HUES6 (cell line): ENCODE measurements around the gene ATXN7.
A peak's percentile ranks its signal among the peaks of the same experiment; 100 is the strongest.

Experiments used
- H3K27ac ChIP-seq: 2 replicates; pipeline ENCODE4 v1.7.0; 2013; ENCODE audit warnings: low read depth, mild to moderate bottlenecking, low read length, inconsistent platforms
- H3K27me3 ChIP-seq: 2 replicates; pipeline ENCODE4 v1.6.1; 2013; ENCODE audit warnings: low read length; ENCODE audit not compliant: control insufficient read depth, insufficient read depth
- H3K36me3 ChIP-seq: 2 replicates; pipeline ENCODE4 v1.6.1; 2013; ENCODE audit warnings: low read length; ENCODE audit not compliant: control insufficient read depth, insufficient read depth
- H3K4me1 ChIP-seq: 2 replicates; pipeline ENCODE4 v1.6.1; 2013; ENCODE audit warnings: low read length; ENCODE audit not compliant: control insufficient read depth, insufficient read depth
- H3K4me3 ChIP-seq: 2 replicates; pipeline ENCODE4 v1.5.1; 2013; ENCODE audit warnings: low read depth, low read length
- H3K9ac ChIP-seq: one replicate; pipeline ENCODE4 v1.6.1; 2013; ENCODE audit warnings: mild to moderate bottlenecking, low read length
- H3K9me3 ChIP-seq: 2 replicates; pipeline ENCODE4 v1.6.1; 2013; ENCODE audit warnings: low read depth, low read length; ENCODE audit not compliant: control insufficient read depth, insufficient read depth

ATXN7 gene

GRCh38 chr3:64008487-64009351 is 145.1 kb downstream of the ATXN7 start:
- H3K27me3 ChIP-seq: no peaks in the 10 kb centered on the region
- H3K36me3 ChIP-seq: peaks cover 95% of the 10 kb centered on the region
- no peak overlapping the region for H3K9ac ChIP-seq
- no peaks in the 10 kb centered on the region for H3K4me1 ChIP-seq
- no peaks in the 10 kb centered on the region for H3K9me3 ChIP-seq
- no peak overlapping the region for H3K4me3 ChIP-seq
- no peak overlapping the region for H3K27ac ChIP-seq

DNA sequence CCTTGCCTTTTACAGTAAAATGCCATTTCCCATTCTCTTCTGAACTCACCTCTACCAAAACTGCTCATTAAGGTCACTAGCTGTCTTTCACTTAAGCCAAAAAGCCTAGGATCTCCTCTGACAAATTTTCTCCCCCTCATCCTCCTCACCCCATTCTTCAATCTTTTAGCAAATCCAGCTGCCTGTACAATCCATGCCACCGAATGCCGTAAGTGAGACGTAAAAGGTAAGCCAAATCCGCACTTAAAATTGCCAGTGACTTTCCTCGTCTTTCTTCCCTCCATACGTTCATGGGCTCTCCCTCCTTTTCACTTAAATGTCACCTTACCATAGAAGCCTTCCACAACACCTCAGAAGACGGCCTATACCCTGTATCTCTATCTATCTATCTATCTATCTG is 145.9 kb downstream of the ATXN7 start:
- Histone ChIP-seq H3K4me1 (no peaks in the 10 kb centered on the region), H3K9me3 (no peaks in the 10 kb centered on the region), H3K9ac (no peak overlapping the region), H3K27me3 (no peaks in the 10 kb centered on the region), H3K4me3 (no peak overlapping the region), H3K27ac (no peak overlapping the region), H3K36me3 (peaks cover 96% of the 10 kb centered on the region)

DNA sequence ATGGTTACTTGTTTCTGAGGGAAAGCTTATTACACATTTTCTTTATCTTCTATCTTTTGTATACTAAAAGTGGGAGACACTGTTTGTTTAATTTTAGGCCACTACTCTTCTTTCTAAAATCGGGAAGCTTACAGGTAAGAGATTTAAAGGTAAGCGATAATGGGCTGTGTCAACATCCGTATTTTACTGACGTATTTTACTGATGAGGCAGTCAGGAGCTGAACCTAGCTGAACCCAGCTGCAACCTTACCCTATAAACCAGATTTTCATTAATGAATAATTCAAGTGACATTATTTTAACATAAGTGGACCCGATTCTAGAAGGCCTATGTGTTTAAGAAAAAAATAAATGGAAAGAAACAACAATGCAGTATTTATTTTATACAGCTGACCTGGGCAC is 146.5 kb downstream of the ATXN7 start:
- Histone ChIP-seq H3K4me1 (no peaks in the 10 kb centered on the region), H3K27ac (no peak overlapping the region), H3K36me3 (peaks cover 98% of the 10 kb centered on the region)

DNA sequence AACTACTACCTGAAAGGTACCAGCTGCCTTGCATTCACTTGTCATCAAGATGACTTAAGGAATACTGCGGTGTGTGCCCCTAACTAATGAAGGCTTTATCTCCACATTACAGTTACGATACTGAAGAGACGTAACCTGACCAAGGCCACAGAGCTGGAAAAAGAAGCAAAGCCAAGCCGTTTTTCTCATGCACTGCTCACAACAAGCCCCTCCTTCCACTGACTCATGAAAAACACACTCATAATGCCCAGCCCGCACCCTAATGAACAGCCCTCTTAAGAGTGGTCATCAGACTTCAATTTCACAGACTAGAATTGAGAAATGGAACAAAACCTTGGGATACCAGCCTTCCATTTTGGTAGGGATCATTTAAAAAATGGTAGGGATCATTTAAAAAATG is 148.0 kb downstream of the ATXN7 start:
- peaks cover 96% of the 10 kb centered on the region for H3K36me3 ChIP-seq
- H3K27me3 ChIP-seq: no peaks in the 10 kb centered on the region
- no peaks in the 10 kb centered on the region for H3K4me1 ChIP-seq
- H3K9me3 ChIP-seq: no peaks in the 10 kb centered on the region
- no peak overlapping the region for H3K9ac ChIP-seq
- no peak overlapping the region for H3K4me3 ChIP-seq
- H3K27ac ChIP-seq: no peak overlapping the region

More for the DNA sequence above, 146.5 kb downstream of the ATXN7 start:
- H3K27me3 ChIP-seq: no peaks in the 10 kb centered on the region
- H3K4me3 ChIP-seq: no peak overlapping the region
- no peak overlapping the region for H3K9ac ChIP-seq
- H3K9me3 ChIP-seq: no peaks in the 10 kb centered on the region

DNA sequence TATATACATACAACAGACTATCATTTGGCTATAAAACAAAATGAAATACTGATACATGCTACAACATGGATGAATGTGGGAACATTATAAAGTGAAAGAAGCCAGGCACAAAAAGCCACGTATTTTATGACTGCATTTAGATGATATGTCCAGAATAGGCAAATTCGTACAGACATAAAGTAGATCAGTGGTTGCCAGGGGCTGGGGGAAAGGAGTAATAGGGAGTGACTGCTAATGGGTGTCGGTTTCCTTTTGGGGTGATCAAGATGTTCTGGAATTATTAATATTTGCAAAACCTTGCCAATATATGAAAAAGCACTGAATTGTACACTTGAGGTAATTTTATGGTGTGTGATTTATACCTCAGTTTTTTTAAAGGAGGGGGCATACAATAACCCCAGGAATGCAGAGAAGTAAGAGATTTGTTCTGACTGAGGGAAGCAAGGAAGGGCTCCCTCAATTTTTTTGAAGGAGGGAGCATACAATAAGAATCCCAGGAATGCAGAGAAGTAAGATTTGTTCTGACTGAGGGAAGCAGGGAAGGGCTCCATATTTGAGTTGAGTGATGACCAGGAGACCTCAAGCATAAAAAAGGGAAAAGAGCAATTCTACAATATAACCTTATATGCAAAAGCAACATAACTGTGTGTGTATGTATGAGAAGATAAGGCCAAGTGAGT is 153.4 kb downstream of the ATXN7 start:
- no peaks in the 10 kb centered on the region for H3K9me3 ChIP-seq
- no peaks in the 10 kb centered on the region for H3K27me3 ChIP-seq
- H3K4me1 ChIP-seq: no peaks in the 10 kb centered on the region
- no peak overlapping the region for H3K27ac ChIP-seq
- H3K4me3 ChIP-seq: no peak overlapping the region
- H3K36me3 ChIP-seq: peaks cover 92% of the 10 kb centered on the region
- no peak overlapping the region for H3K9ac ChIP-seq

- H3K27ac ChIP-seq: no peak overlapping the region
- H3K27me3 ChIP-seq: no peaks in the 10 kb centered on the region
- 0 out of 2 replicates have a peak, but pooled peaks cover 4% of the 10 kb centered on the region for H3K4me1 ChIP-seq
- no peak overlapping the region for H3K9ac ChIP-seq
- H3K4me3 ChIP-seq: no peak overlapping the region
- H3K36me3 ChIP-seq: peaks cover 71% of the 10 kb centered on the region
- H3K9me3 ChIP-seq: no peaks in the 10 kb centered on the region
These were observed 155.6 kb downstream of the ATXN7 start for GRCh38 chr3:64019271-64019670.

GRCh38 chr3:64019879-64020278 is 156.2 kb downstream of the ATXN7 start:
- Histone ChIP-seq H3K9me3 (no peaks in the 10 kb centered on the region), H3K9ac (no peak overlapping the region), H3K4me3 (no peak overlapping the region), H3K4me1 (0 out of 2 replicates have a peak, but pooled peaks cover 4% of the 10 kb centered on the region), H3K27ac (no peak overlapping the region), H3K36me3 (peaks cover 64% of the 10 kb centered on the region), H3K27me3 (no peaks in the 10 kb centered on the region)

DNA sequence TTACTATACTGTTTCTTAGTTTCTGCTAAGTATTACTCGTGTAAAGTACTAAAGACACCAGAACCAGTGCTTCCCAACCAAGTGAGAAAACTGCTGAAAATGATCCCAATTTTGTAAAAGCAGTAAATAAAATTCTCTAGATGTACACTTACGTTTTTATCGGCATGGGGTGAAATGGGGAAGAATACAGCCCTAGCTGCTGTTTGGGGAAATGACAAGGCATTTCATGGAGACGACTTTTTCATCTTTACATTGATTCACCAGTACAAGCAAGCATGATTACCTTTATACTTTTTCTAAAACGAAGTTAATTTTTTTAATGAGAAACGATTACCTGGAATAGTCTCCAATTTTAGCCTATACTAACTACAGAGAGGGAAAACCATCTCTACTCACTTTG is 158.3 kb downstream of the ATXN7 start:
- H3K9me3 ChIP-seq: no peaks in the 10 kb centered on the region
- H3K4me1 ChIP-seq: 0 out of 2 replicates have a peak, but pooled peaks cover 4% of the 10 kb centered on the region
- peak overlapping the region; percentile 96 for H3K9ac ChIP-seq
- H3K4me3 ChIP-seq: peak overlapping the region; percentile 99
- H3K36me3 ChIP-seq: peaks cover 46% of the 10 kb centered on the region
- H3K27ac ChIP-seq: no peak overlapping the region
- no peaks in the 10 kb centered on the region for H3K27me3 ChIP-seq

DNA sequence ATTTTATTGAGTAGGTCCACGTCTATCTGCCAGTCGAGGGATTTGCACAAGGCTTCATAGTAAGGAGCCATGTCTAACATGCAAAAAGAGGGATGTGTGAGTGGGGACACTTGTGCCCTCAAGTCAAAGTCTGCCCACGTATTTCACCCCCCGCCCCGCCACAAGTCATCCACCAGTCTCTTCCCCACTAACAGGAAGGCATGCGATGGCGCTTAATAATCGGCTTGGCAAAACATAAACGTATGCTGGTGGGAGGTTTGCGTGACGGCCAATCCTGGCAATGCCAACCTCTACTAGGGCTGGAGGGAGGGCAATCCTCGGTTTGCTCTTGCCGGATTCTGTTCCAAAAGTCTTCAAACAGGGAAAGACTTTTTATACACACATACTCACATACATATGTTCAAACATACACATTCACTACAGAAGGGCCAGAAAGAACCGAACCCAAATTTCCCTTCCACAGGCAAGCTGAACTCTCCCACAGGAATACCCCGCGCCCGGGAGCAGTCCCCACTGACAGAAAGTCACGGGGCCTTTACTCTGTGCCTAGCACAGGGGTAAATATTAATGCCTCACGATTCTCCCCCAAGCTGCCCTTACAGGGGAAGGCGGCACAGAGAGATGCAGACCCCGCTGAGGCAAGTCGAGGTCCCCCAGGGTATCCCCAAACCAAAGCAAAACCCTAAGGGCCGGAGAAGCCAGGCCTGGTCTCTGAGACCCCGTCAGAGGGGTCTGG is 159.0 kb downstream of the ATXN7 start:
- Histone ChIP-seq H3K4me1 (0 out of 2 replicates have a peak, but pooled peaks cover 4% of the 10 kb centered on the region), H3K9ac (peak overlapping the region; percentile 96), H3K27me3 (no peaks in the 10 kb centered on the region), H3K4me3 (peak overlapping the region; percentile 99), H3K36me3 (peaks cover 39% of the 10 kb centered on the region), H3K9me3 (no peaks in the 10 kb centered on the region), H3K27ac (peak overlapping the region; percentile 44; the same call in 1 of the 2 replicates)

GRCh38 chr3:64023187-64023860 is 159.7 kb downstream of the ATXN7 start, which contains the start of gene PSMD6:
Gene PSMD6, minus strand, starts transcription at chr3:64023494. Its CDS starts 75 bp downstream, at chr3:64023419.
- H3K36me3 ChIP-seq: peaks cover 32% of the 10 kb centered on the region
- peak within 1 kb of the TSS; percentile 96 for H3K9ac ChIP-seq
- peak within 1 kb of the TSS; percentile 44; the same call in 1 of the 2 replicates for H3K27ac ChIP-seq
- no peaks in the 10 kb centered on the region for H3K27me3 ChIP-seq
- H3K4me3 ChIP-seq: peak within 1 kb of the TSS; percentile 99
- no peaks in the 10 kb centered on the region for H3K9me3 ChIP-seq
- H3K4me1 ChIP-seq: 0 out of 2 replicates have a peak, but pooled peaks cover 4% of the 10 kb centered on the region
